Stomach (tissue), 9 donors: ENCODE results near the gene CFAP299. TPM values are rescaled to one million over a fixed set of nuclear protein-coding genes. Genes with fewer than 3 reads are reported as not detected.

Experiments used
- DNase-seq, 2 donors: peaks; one replicate each; pipeline versions ENCODE4 v3.0.0 to v3.0.0-alpha.2; 2013 to 2019
- H3K27ac ChIP-seq, 5 donors: fragments of 200-600 bp in 4 of 5; sonication (generic) in 4 of 5; one replicate each; pipeline ENCODE4 v1.5.1; 2013 to 2019; ENCODE audit warnings: mild to moderate bottlenecking in 1 of 5, moderate library complexity in 1 of 5
- H3K27me3 ChIP-seq, 3 donors: fragments of 200-600 bp; sonication (generic); one replicate each; pipeline ENCODE4 v1.5.1; 2017 to 2019; ENCODE audit warnings: mixed run types in 1 of 3
- H3K36me3 ChIP-seq, 4 donors: fragments of 200-600 bp; sonication (generic); 1 replicate in 3 of 4; 2 replicates in 1 of 4; pipeline ENCODE4 v1.5.1; 2016 to 2019
- H3K4me1 ChIP-seq, 4 donors: fragments of 200-600 bp; sonication (generic); one replicate each; pipeline ENCODE4 v1.5.1; 2016 to 2019
- H3K4me3 ChIP-seq, 4 donors: fragments of 200-600 bp; sonication (generic) in 3 of 4; one replicate each; pipeline ENCODE4 v1.5.1; 2016 to 2019; ENCODE audit warnings: mild to moderate bottlenecking in 1 of 4
- H3K9me3 ChIP-seq, 4 donors: fragments of 200-600 bp; sonication (generic); one replicate each; pipeline ENCODE4 v1.5.1; 2016 to 2019
- EP300 ChIP-seq: sonication (generic); formaldehyde crosslinking; IDR thresholded peaks from one replicate; pipeline ENCODE4 v1.6.1; 2017; ENCODE audit warnings: antibody characterized with exemption
- POLR2A ChIP-seq, 4 donors: fragments of 450-650 bp; IDR thresholded peaks; one replicate each; pipeline ENCODE4 v1.6.1; 2016; ENCODE audit warnings: antibody characterized with exemption in 4 of 4, control low read depth in 2 of 4, mild to moderate bottlenecking in 1 of 4, moderate library complexity in 1 of 4
- POLR2AphosphoS5 ChIP-seq, 3 donors: sonication (generic); formaldehyde crosslinking; IDR thresholded peaks; one replicate each; pipeline ENCODE4 v1.6.1; 2016; ENCODE audit warnings: antibody characterized with exemption in 3 of 3
- WGBS, 5 donors: extraction: QIAGEN DNeasy Blood & Tissue Kit in 3 of 5; methylation state at CpG; one replicate each; pipeline versions ENCODE4 v1.1.5 to v1.1.7; 2013 to 2018; 5-methylcytosine and 5-hydroxymethylcytosine counted together
- intact Hi-C: fragments of 100-400 bp; cut with DNase I; formaldehyde crosslinking; loops from one replicate; pipeline ENCODE4 v1.15.1; 2023; ENCODE audit warnings: low total_unique reads
- polyA plus RNA-seq, 3 donors: library from polyadenylated mRNA; stranded (reverse); fragments of 200-250 nt; gene quantifications; one replicate each; pipeline ENCODE4 v1.2.3, GENCODE V29; 2013
- total RNA-seq, 5 donors: library from RNA; depleted of rRNA; stranded (reverse); fragments of >200 nt; gene quantifications; one replicate each; pipeline versions ENCODE4 v1.1.0 to v1.2.3, GENCODE V29; 2014 to 2016
- TF ChIP-seq, protein P1 (sequence below), 7 experiments: fragments of 450-650 bp in 4 of 7; fragments of 200-600 bp in 3 of 7; sonication (generic) in 3 of 7; IDR thresholded peaks; one replicate each; pipeline ENCODE4 v1.5.1; 2016 to 2019; ENCODE audit warnings: antibody characterized with exemption in 7 of 7, control low read depth in 2 of 7, mild to moderate bottlenecking in 1 of 7
- donor health status: healthy with polysubstance abuse.
- donor health status: Bipolar disorder and iron deficiency.
- donor health status: healthy.

The CFAP299 gene
- total and polyA plus RNA-seq, 8 donors, result 0.73 TPM; not detected in 7

GRCh38 chr4:80465736-80466135 is 130.2 kb downstream of the CFAP299 start:
- Histone ChIP-seq H3K27me3 (no peaks in the 10 kb centered on the region), H3K4me3 (no peak overlapping the region), H3K4me1 (peaks cover 0 to 4% (median 0%) of the 10 kb centered on the region in 4 donors), H3K27ac (no peak overlapping the region), H3K9me3 (no peaks in the 10 kb centered on the region), H3K36me3 (no peaks in the 10 kb centered on the region)
- intact Hi-C loops, result no loop called here
- WGBS, 5 donors, result 64 to 80% (median 74%) methylated on average over 3 of the region's 3 CpGs
- TF ChIP-seq, protein P1, sequence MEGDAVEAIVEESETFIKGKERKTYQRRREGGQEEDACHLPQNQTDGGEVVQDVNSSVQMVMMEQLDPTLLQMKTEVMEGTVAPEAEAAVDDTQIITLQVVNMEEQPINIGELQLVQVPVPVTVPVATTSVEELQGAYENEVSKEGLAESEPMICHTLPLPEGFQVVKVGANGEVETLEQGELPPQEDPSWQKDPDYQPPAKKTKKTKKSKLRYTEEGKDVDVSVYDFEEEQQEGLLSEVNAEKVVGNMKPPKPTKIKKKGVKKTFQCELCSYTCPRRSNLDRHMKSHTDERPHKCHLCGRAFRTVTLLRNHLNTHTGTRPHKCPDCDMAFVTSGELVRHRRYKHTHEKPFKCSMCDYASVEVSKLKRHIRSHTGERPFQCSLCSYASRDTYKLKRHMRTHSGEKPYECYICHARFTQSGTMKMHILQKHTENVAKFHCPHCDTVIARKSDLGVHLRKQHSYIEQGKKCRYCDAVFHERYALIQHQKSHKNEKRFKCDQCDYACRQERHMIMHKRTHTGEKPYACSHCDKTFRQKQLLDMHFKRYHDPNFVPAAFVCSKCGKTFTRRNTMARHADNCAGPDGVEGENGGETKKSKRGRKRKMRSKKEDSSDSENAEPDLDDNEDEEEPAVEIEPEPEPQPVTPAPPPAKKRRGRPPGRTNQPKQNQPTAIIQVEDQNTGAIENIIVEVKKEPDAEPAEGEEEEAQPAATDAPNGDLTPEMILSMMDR (IDR thresholded peaks at IDR 0.05), result no peak
- no peak for TF ChIP-seq EP300
- no peak for TF ChIP-seq POLR2A (IDR thresholded peaks at IDR 0.05)
- no peak for TF ChIP-seq POLR2AphosphoS5 (IDR thresholded peaks at IDR 0.05)
- DNase-seq, result no peak

DNA sequence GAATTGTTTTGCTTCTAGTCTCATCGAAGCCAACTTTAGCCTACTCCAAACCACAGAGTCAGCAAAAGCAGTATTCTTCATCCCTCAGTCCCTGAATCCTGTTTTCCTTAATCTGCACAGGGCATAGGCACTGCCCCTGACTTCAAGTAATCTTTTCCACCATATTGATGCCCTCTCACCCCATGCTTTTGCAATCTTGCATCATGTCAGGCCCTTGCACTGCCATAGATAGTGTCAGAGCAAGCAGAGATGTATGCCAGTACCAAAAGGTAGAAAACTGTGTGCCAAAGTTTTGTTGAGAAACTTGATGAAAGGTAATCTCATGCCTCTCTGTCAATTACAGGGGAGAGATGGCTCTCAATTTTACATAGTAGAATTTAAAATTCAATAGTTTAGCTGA is 131.1 kb downstream of the CFAP299 start:
- no peak overlapping the region for H3K4me3 ChIP-seq
- H3K36me3 ChIP-seq, result no peaks in the 10 kb centered on the region
- H3K27ac ChIP-seq, result no peak overlapping the region
- 71 to 94% (median 81%) methylated on average over 1 of the region's 1 CpG for WGBS, 5 donors
- H3K9me3 ChIP-seq, result no peaks in the 10 kb centered on the region
- no peak for TF ChIP-seq POLR2A (IDR thresholded peaks at IDR 0.05)
- no peak for TF ChIP-seq EP300
- TF ChIP-seq, protein P1 (IDR thresholded peaks at IDR 0.05), result no peak
- TF ChIP-seq POLR2AphosphoS5 (IDR thresholded peaks at IDR 0.05), result no peak
- no peak for DNase-seq
- peaks cover 0 to 7% (median 2%) of the 10 kb centered on the region in 4 donors for H3K4me1 ChIP-seq
- intact Hi-C loops, result no loop called here
- no peaks in the 10 kb centered on the region for H3K27me3 ChIP-seq

DNA sequence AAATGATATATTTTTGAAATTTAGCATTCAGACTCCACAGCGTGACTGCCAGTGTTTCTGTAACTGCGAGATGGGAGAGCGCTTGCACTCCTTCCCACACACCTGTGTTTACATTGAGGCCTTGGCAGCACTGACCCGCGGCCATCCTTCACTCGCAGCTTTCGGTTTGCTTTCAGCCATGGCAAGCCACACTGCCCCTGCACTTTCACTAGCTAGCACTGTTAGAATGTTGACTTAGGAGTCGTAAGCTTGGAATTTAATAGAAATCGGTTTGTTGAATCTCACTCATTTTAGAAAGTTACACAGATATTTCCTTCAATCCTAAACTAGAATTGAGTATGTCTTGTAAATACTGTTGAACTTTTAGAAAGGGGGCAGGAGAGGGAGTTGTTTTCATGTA is 136.2 kb downstream of the CFAP299 start:
- Histone ChIP-seq H3K4me3 (peak overlapping the region in 3 of 4 donors; percentile 4 to 19 (median 18)), H3K9me3 (no peaks in the 10 kb centered on the region), H3K27me3 (no peaks in the 10 kb centered on the region), H3K36me3 (no peaks in the 10 kb centered on the region), H3K27ac (no peak overlapping the region), H3K4me1 (peaks cover 0 to 13% (median 0%) of the 10 kb centered on the region in 4 donors)
- WGBS, 5 donors, result 18 to 27% (median 20%) methylated on average over 9 of the region's 9 CpGs
- TF ChIP-seq, protein P1 (IDR thresholded peaks at IDR 0.05), result no peak
- TF ChIP-seq POLR2AphosphoS5 (IDR thresholded peaks at IDR 0.05), result no peak
- TF ChIP-seq POLR2A (IDR thresholded peaks at IDR 0.05), result no peak
- no peak for TF ChIP-seq EP300
- peak; percentile 52 to 83 for DNase-seq
- intact Hi-C loops, result no loop called here

GRCh38 chr4:80475236-80475635 is 139.7 kb downstream of the CFAP299 start:
- Histone ChIP-seq H3K36me3 (no peaks in the 10 kb centered on the region), H3K4me1 (peaks cover 0 to 13% (median 0%) of the 10 kb centered on the region in 4 donors), H3K4me3 (no peak overlapping the region), H3K27me3 (no peaks in the 10 kb centered on the region), H3K27ac (no peak overlapping the region), H3K9me3 (no peaks in the 10 kb centered on the region)
- intact Hi-C loops, result no loop called here
- DNase-seq, result no peak
- TF ChIP-seq, protein P1 (IDR thresholded peaks at IDR 0.05), result no peak
- TF ChIP-seq POLR2AphosphoS5 (IDR thresholded peaks at IDR 0.05) (no peak), POLR2A (IDR thresholded peaks at IDR 0.05) (no peak), EP300 (no peak)
- 86 to 95% (median 89%) methylated on average over 2 of the region's 2 CpGs for WGBS, 5 donors
